Heart left ventricle (tissue), 13 donors: ENCODE measurements around the gene FSTL3.

ENCODE experiments used
- CTCF ChIP-seq, 12 donors: fragments of 200-600 bp; sonication (generic) in 4 of 12; IDR thresholded peaks; one replicate each; pipeline versions ENCODE4 v1.5.0 to v1.8.0; 2018 to 2022; ENCODE audit warnings: antibody characterized with exemption in 12 of 12, mild to moderate bottlenecking in 5 of 12
- POLR2A ChIP-seq, 2 donors: fragments of 450-650 bp; IDR thresholded peaks; one replicate each; pipeline ENCODE4 v1.6.1; 2017; ENCODE audit warnings: antibody characterized with exemption in 2 of 2, mild to moderate bottlenecking in 2 of 2, moderate library complexity in 2 of 2
- donor health status: ischemic (EF 13 %, LVEDD 7.1; RV severe dilation, severe dysfunction).
- donor health status: DM: no; HTN: yes; CAD: no.
- donor health status: DM: no; HTN: no; CAD: no.
- donor health status: ischemic (EF 25% LVEDD 6.9; RV normal size, moderate dysfunction).
- donor health status: ischemic (EF 25% LVEDD 5.7; RV mildly dilated, moderate dysfunction).
- donor health status: ischemic (EF 35%, LVEDD 5.7; RV mildly dilated, moderate dysfunction).
- donor health status: nonischemic (EF 11% LVEDD 7.7; RV severe dilation, severe dysfunction).
- donor health status: DM: yes; HTN: yes; CAD: no.
- donor health status: PGD.
- donor health status: ischemic (EF 29% LVEDD 5.4; RV normal size, mild dysfunction).
- donor health status: nonischemic (EF 23%, LVEDD 6.1; RV moderate dilation, normal function).

DNA sequence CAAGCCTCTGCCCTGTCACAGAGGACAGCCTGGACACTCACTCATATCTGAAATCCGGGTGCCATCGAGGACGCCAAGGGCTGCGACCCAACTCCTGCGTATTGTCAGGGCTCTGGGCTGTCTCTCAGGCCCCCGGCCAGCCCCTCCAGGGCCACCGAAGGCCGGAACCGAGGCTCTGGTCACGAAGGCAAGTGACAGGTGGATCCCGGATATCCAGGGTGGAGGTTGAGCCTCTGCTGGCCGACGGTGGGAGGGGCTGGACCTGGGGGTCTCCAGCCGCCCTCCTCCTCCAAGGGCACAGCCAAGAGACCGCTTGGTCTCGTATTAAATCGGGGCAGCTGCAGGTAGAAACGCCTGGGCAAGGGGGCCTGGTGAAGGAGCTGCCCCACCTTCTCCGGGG lies 18.6 kb upstream of the FSTL3 start:
- no peak for TF ChIP-seq POLR2A (IDR thresholded peaks at IDR 0.05)
- no peak for TF ChIP-seq CTCF (IDR thresholded peaks at IDR 0.05)
